HG03064 (cell line): ENCODE measurements around the gene PMM2.
"Not testable (repeated sequence)": the region's sequence is repeated elsewhere in the genome, so short reads cannot be mapped to it uniquely, and the experiment has no call there.

Experiments
- ATAC-seq: cut with Tn5 transposase; IDR thresholded peaks from one replicate; pipeline ENCODE4 v1.9.1; 2021; ENCODE audit warnings: low read depth; ENCODE audit not compliant: unreplicated experiment

The PMM2 gene

DNA sequence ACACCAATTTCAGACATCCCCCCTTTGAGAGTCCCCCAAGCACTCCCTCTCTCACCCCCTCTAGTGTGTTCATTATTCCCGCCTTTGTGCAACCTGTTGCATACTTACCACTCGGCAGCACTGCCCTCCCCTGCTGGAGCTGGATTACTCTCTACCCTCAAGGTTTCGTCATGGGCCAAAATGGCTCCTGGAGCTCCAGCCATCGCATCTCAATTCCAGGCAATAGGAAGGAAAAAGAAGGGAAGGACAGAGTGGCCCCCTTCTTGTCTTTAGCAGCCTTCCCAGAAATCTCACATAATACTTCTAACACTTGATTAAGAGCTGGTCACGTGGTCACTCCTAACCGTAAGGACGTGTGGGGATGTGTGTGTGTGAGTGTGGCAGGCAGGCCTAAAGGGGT is 20.4 kb upstream of the PMM2 start:
- no peak for ATAC-seq

DNA sequence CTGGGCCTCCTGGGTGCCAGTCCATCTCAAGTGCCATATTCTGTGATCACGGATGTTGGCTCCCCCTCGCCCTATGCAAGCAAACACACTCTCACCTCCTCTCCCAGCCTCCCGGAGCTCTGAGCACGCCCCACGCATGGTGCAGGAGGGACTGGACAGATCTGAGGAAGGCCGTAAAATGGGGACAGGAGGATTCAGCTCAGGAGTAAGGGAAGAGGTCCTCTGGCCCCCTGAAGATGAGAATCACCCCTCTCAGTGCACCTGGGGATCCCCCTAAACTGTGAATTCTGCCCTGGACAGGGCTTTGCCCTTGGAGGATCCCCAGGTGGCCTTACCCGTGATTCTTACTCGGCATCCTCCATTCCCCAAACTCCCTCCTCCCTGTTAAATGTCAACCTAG is 15.8 kb upstream of the PMM2 start:
- ATAC-seq = no peak

DNA sequence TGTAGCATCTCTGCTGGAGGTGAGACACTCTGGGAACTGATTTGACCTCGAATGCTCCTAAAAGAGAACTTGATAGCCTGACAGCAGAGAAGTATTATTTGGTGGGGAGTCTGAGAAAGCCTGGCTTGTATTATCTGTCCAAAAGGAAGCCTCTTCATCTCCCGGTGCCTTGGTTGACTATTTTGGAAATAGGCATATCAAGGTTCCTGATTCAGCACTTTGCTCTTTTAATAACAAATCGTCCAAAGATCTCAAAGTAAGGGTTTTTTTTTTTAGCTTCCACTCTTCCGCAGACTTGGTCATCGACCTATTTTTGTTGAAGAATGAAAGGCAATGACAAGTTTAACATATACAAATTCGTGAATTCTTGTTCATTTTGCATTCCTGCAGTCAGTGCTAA is 15.0 kb upstream of the PMM2 start:
- ATAC-seq = no peak

DNA sequence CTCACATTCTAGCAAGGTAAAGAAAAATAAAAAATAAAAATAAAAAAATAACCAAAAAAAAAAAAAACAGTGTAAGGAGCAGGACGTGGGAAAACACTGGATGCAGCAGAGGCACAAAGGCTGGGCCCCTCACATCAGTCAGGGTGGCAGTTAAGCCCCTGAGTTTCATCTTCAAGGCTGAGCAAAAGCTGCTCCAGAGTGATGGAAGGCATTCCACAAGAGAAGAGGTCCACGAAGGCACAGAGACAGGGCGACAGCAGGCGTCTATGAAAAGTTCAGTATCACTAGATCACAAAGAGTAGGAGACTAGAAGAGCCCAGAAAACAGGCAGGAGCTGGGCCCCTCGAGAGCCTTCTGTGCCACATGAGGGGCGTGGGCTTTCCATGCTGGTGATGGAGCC is 12.2 kb upstream of the PMM2 start:
- ATAC-seq = no peak

DNA sequence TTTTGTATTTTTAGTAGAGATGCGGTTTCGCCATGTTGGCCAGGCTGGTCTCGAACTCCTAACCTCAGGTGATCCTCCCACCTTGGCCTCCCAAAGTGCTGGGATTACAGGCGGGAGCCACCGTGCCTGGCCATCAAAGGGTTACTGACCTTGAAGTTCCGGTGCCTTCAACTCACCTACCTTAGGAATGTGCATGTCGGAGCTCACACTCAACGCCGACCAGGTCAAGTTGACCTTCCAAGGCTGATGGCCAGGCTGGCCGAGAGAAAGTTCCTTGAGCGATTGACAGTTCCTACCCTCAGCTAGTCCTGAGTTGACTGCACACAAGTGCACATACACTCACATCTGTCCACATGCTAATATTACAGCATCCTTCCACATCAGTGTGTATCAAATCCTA is 11.3 kb upstream of the PMM2 start:
- not testable (repeated sequence) for ATAC-seq

DNA sequence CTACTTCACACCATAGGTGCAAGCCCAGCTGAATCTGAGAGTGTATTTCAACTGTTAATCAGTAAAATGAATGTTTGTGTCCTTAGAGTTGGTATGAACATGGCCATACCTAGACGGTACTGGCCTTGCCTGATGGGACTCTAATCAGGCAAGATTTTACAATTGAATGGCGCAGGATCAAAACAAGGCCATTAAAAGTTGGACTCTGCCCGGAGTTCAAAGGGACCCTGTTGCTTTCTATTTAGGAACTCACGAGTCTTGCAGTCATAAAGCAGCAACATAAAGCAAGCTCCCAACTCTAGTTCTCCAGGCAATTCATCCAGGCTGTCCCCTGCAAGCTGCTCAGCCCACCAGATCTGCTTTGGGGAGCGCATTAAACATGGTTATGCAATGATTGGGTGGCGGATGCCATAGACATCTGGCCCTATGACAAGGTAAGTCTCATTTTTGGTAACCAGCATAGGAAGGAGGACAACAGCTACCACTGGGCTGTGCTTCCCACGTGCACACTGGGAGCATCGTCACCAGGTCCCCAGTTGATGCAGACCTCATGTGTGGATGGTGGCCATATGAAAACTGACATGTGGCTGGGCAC is 9.0 kb upstream of the PMM2 start:
- ATAC-seq = no peak

DNA sequence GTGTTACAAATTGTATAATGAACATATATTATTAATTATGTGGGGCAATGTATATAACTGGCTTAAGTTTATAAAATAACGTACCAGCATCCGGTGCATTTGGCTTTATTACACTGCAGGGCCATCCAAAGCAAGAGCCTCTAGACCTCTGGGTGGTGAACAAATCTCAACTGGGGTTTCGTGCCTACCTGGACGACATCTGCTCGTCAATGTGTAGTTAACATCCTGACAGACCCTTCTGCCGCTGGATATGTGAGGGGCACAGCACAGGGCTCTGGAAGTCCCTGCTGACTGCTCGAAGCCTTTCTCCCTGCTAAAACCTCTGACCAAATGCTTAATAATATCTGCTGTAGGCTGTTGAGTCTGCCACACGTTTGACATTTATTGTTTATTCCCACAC is 2.5 kb upstream of the PMM2 start:
- no peak for ATAC-seq

DNA sequence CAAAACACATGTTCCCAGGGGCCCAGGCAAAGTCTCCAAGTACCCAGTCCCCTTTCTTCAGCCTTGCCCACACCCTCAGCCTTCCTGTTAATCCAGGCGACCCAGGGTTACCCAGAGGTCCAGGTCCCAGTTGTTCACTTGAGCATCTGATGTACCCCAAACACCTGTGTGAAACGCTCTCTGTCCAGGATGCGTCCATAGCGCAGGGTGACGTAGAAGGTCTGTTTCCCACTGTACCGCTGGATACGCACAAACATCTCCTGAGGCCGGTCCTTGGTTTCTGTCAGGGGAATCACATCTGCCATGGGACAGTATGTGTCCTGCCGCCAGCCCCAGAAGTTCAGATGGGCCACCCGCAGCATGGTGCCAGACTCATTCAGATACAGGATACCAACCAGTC is 1.8 kb upstream of the PMM2 start:
- no peak for ATAC-seq

DNA sequence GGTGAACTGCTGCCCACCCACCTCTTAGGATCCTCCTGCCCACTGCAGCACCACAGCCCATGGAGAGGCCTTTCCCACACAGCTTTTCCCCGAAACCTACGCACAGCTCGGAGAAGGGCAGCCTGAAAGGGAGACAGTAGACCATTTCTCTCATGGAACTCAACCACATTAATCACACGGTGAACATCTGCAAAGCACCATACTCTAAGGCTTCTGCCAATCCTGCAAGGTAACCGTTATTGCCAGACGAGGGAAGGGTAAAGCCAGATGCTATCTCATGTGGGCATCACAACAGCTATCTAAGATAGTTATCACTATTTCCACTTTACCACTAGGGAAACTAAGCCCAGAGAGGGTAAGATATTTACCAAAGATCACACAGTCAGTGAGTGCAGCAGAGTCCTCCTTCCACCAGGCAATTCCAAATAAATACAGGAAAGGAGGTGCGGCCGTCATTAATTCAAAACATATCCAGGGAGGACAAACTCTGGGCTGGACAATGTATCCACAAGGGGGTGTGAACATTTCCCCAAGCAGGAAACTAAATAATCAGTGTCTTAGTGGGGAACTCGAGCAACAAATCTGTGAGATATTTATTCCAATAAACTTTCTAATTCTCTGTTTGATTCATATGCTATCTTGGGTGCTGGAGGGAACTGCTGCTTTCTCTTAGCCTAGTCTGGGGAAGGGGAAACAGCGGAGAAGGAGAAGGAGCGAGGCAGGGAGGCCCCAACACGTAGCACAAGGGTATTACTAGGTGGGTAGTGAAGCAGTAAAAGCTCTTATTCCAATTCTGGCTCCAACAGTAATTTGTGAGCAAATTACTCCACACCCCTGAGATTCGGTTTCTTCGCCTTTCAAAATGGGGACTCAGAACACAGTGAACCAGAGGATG is 923 bp upstream of the PMM2 start:
- ATAC-seq = no peak

DNA sequence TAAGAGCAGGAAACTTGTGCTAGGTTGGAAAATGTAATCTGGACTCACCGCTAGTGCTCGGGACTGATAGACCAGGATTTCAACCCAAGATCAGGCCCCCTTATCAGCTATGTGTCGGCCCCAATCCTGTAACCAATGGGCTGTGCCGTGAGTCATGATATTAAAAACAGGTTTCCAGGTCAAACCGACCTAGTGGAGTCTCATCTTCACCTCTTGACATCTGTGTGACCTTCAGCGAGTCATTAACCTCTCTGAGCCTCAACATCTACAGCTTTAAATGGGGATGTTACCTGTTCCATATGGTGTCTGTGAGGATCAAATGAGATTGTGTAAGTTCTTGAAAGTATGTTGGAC is 512 bp downstream of the PMM2 start:
- ATAC-seq = peak; percentile 11

DNA sequence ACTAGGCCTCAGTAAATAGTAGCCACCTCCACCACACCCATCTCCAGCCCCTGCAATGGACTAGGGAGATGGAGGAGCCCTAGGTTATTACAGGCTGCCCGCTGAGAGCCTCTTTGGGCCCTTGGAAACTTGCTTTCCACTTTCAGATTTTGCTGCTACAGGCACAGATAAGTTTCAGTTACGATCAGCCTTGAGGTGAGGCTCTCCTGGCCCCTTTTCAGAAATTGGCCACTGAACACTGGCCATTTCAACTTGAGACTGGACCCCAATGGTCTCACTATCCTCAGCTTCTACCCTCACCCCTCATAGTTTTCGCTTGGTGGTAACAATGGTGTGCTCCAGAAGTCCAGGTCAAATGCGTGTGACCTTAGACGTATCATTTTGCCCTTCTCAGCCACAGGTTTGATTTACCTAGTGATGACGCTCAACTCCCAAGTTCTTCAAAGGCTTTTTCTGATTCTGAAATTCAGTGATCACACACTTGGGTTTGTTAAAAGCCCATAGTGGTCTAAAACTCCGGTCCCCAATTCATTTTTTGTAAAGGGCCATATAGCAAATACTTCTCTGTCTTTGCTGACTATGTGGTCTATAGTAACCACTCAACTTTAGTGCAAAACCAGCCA is 1.0 kb downstream of the PMM2 start:
- no peak for ATAC-seq

DNA sequence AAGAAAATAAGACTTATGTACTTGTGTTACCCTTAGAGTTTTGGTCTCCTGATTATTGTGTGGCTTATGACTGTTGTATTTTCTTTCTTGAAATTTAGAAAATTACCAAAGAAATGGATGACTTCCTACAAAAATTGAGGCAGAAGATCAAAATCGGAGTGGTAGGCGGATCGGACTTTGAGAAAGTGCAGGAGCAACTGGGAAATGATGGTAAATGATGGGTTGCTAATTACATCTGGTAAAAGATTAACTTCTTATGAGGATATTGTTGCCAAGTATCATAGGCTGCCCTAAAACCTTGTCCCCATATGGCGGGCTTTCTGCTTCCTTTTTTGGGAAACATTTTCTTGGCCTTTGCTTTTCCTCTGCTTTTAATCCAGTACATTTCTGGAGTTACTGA is 4.1 kb downstream of the PMM2 start:
- no peak for ATAC-seq

DNA sequence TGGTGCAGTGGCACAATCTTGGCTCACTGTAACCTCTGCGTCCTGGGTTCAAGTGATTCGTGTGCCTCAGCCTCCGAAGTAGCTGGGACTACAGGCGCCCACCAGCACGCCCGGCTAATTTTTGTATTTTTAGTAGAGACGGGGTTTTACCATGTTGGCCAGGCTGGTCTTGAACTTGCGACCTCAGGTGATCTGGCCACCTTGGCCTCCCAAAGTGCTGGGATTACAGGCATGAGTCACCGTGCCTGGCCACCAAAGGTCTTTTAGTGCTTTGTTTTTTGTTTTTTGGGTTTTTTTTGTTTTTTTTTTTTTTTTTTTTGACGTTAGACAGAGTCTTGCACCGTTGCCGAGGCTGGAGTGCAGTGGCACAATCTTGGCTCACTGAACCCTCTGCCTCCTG is 6.1 kb downstream of the PMM2 start:
- not testable (repeated sequence) for ATAC-seq

DNA sequence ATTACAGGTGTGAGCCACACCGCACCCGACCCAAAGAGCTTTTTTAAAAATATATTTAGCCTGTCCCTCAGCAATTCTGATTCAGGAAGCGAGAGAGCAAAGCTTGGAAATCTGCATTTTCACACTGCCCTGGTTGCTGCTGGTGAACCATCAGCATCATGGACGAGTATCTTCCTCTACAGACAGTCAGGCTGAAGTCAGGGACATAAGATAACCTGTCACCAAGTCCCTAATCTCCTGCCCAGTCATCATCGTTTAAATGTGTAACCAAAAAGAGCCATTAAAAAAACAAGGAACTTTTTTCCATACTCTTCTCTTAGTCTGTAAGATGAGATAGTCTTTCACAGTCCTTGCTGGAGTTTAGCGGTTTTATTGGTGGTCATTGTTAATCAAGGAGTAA is 6.7 kb downstream of the PMM2 start:
- ATAC-seq = no peak

DNA sequence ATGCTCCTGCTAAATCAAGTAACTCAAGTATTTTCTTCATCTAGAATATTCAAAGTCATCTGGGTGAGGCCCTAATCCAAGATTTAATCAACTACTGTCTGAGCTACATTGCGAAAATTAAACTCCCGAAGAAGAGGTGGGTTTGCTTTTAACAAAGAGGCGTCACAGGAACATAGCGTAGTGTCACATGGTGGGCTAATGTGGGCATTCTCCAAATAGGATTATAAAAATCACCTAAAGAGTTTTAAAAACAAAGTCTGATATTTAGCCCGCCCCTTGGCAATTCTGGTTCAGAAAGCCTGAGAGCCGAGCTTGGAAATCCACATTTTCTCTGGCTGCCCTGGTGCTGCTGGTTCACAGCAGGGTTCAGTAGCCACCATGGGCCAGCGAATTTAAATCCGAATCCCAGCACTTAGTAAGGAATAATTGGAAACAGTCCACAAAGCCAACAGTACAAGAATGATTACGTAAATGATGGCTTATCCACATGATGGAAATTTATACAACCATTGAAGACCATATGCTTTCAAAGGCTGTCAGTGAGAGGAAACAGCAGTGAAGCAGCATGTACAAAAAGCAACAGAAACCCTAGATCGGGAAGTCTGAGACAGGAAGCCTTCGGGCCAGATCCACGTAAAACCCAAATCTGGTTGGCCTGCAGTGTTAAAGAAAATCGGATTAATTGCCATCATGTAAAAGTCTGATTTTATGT is 8.8 kb downstream of the PMM2 start:
- no peak for ATAC-seq

DNA sequence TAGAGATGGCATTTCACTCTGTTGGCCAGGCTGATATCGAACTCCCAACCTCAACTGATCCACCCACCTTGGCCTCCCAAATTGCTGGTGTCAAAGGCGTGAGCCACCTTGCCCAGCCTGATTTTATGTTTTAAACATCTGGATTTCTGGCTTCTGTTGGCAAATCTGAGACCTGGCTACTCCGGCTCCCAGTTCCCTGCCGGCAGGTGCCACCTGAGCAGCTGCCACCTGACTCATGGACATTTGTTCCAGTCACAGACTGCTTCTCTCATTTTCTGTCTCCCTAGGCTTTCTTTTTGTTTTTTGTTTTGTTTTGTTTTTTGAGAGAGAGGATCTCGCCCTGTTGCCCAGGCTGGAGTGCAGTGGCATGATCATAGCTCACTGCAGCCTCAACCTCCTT is 9.6 kb downstream of the PMM2 start:
- ATAC-seq = no peak

DNA sequence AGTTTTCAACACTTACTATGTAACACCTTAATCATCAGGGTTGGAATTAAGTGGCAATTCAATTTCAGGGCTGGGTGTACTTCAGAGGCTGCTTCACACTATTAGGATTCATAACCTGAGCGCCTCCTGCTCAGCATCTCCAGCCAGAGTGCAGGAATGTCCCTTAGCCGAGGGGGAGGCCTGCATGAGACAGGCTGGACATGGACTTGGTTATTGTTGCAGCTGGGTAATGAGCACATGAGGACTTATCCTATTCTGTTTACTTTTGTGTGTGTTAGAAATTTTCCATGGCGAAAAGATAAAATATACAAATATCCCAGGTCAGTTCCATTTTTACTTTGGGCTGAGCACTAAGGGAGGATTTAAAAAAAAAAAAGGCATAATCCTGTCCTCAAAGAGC is 10.4 kb downstream of the PMM2 start:
- no peak for ATAC-seq

DNA sequence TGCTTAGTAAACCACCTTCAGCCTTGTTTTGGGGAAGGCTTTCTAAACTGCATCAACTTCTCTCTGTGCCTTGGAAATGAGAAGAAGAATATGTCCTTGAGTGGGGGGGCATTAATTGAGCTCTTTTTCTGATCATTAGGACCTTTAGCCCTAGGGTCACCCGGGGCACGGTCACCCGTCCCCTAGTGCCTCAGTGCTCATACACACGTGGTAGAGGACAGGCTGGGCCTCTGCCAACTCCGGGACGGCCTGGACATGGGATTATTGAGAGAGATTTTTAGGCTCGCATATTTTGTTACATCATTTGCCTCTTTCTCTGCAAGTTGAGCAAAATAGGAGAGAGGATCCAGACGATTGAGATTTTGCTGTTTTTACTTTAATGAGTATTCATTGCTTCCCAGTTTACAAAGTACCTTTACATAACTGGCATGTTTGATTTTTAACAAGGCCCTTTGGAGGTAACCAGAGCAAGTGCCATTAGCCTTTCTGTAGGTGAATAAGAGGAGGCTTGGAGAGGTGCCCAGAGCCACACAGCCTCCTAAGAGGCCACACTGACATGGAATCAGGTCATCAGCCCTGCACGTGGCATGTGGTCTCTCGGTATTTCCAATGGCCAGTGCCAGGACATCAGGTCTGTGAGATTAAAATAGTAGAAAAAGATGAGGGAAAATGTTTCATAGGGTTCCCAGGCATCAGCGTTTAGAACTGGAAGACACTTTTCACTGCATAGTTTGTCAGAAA is 11.1 kb downstream of the PMM2 start:
- ATAC-seq = no peak

DNA sequence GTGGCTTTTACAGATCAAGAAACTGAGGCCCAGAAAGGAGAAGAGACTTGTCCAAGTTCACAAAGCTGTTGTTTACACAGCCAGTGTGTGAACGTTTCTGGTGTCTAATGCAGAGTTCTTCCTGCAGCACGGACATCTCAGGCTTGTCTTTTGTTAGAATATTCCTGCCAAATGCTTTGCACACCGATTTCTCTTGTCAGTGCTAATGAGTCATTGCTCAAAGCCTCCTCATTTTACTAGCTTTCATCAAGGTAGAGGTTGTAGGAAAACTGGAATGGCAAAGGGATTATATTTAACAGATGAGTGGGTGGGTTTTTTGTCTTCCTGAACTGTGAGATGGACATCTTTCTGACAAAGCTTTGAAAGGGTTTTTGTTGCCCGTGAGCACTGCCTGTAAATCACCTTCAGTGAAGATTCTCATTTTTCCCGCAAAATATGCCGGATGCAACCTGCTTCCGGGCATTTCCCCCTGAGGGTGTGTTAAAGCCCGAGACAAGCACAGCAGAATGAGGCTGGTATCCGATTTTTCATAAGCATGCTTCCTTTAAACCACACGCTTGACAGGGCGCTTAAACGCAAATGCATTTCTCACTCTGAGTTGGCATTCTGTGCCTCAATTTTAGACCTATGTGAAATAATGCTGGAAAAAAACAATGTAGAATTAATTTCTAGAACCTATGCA is 14.7 kb downstream of the PMM2 start:
- ATAC-seq = no peak
